GM03348 (cell line): ENCODE results near the gene MRPS5.
"Not testable (repeated sequence)": the region's sequence is repeated elsewhere in the genome, so short reads cannot be mapped to it uniquely, and the experiment has no call there.

ENCODE experiments used
- DNase-seq: peaks from one replicate; pipeline ENCODE4 v3.0.0; 2012; ENCODE audit warnings: low spot score

MRPS5 gene

DNA sequence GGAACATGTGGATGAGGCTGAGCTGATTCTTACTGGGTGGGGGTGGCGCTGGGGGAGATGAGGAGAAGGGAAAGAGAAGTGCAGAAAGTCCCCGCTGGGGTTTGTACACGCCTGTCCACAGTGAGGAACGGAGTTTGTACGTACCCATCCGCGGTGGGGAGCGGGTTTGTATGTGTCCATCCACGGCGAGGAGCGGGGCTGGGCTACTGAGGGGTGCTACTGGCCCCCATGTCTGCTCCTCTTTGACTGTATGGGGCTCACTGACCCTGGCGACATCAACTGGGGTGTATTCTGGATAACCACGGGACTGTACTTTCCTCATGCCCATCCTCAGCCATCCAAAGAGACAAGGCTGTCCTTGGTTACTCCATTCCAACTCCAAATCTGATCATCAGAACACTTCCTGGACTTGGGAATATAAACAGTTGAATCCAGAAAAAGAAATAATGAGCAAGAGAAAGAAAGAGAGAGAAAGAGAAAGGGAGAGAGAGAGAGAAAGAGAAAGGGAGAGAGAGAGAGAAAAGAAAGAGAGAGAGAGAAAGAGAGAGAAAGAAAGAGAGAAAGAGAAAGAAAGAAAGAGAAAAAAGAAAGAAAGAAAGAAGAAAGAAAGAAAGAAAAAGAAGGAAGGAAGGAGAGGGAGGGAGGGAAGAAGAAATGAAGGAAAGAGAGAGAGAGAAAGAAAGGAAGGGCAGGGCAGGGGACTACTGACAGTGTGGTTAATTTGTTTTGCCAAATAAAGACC is 75.1 kb downstream of the MRPS5 start:
- DNase-seq, result no peak

DNA sequence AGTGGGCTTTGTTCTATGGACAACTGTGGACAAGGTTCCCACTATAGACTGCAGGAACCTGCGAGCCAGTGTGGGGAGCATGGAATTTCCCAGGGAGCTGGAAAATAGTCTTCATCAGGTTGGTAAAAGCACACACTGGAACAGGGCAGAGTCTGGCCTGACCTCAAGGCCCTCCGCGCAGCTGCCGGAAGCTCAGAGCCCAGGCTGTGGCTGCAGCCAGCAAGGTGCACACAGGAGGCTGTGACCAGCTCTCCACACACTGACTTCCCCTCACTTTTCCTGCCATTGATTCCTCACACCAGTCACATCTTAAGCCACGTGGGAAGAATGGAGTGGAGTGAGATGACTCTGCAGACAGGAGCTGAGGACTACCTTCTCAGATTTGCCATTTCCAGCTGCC is 77.0 kb downstream of the MRPS5 start:
- no peak for DNase-seq

DNA sequence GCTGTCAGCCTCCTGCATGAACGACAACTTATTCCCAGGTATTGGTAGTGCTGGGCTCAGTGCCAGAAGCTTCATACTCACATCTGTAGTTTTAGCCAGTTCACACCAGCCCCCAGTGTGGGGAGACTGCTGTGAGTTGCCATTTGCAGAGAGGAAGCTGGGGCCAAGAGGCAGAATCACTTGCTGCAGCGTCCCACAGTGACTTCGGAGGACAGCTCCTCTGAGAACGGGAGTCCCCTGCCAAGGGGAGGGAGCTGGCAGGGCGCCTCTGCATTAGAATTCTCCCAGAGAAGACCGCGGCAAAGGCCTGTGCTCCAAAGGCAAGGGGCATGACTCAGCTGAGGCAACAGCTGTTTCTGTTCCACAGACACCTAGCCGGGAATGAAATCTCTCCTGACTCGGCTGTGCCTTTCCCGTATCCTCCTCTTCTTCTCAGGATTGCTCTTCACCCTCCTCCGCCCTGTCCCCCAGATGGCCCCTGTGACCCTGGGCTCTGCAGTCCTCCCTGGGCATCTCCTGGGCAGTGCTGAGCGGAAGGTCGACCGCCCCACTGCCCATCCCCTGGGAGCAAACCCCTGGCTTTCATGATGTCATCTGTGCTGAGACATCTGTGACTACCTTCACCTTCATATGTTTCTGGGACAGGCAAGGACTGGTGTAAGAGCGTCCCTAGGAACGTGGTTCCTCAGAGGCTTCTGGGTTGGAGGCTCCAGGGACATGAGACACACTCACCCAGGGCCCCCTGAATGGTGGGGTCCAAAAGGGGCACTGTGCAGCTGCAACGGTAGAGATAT is 78.1 kb downstream of the MRPS5 start:
- DNase-seq, result peak; percentile 87

DNA sequence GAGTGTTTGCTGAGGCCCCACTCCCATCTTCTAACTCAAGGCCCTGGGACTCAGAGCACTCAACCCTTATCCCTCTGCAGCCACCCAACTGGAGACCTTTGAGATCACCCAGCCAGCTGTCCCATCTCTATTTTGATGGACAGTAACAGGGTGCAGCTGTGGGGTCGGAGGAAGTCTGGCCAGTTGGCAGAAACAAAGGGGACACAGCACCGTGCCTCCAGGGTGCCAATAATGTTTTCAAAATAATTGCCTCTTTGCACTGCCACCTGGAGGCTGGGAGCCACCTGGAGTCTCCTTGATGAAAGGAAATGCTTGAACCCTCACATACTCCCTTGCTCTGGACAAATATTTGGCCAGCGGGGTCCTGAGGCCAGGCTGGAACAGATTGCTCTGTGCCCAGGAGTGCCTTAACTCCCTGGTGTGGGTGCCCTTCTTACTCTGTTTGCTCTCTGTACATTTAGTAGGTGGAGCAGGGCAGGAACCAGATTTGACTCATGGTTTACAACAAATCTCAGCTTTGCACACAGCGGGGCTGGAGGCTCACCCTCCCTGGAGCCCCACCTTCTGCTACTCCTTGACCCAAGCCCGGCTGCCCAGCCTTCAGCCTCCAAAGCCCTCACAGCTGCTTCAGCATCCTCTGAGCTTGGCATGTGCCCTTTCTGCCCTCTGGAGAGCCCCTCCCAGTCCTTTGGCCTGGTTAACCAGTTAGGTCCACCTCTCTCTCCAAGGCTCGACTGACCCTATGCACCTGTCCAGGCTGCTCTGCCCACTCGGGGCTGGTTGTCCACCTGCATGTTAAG is 78.9 kb downstream of the MRPS5 start:
- no peak for DNase-seq

DNA sequence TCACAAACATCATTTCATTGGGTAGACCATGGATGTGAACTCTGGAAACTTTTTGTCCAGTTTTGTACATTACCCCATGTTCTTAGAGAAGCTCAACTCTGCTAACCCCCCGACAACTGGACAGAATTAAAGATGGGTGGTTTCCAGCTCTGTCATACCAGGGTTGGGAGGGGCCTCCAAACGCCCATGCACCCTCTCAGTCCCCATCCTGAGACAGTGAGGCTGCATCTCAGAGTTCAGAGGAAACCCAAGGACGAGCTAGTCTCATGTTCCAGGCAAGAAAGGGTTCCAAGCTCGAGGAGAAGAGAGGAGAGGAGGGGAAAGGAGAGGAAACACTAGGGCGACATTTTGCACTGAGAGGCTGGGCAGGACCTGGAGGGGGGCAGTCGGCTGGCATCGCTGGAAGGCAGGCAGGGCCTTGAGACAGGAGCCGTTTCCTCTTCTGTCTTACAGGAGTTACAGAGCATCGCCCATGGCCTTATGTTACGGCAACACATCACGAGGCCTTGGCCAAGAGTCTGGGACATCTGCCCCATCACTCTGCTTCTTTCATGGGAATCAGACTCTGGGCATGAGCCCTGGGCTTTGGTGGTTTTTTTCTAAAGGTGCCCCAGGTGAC is 79.7 kb downstream of the MRPS5 start:
- DNase-seq, result no peak

DNA sequence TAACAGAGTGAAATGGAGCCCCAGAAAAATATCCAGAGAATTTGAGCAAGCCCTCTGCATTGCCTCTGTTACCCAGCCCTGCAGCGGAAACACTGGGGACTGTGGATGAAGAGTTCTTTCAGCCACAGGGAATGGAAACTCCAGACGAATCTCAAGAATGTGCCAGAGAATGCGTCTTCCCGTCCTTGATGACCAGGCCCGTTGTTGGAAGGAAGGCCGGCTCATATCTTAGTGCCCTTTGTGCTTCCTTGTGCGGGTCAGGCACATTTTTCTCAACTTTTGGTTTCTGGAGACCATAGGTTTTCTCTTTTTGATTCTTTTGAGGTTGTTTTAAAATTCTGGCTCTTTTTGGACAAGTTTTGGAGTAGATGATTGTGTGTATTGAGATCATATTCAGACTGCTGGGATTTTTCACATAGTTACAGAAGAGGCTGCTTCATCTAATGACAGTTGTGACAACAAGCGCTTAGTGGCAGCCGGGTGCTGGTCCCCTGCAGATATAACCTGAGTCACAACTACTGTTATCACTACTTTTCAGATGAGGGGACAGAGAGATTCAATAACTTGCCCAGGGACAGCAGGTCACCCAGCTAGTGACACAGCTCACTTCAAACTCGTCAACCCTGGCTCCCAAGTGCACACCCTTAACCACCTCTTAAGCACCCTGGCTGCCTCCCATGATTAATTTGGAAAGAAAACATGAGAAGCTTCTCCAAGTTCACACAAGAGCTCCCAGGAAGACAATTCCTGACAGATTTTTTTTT is 80.4 kb downstream of the MRPS5 start:
- DNase-seq, result no peak

DNA sequence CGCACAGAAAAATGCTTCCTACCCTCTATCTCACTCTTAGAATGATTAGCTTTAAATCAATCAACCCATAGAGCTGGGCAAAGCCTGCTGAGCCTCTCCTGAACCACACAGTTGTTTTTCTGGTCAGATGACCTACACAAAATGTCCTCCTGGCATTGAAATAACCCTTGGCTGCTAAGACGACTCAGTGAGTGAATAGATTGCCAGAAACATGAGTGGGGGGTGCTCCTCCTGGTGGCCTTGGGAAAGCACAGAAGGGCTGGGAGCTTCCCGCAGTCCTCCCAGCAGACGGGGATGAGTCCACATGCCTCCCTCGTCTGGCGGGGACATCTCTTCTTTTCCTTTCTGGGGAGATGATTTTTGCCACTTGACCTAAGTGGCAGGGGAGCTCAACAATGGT is 81.2 kb downstream of the MRPS5 start:
- DNase-seq, result no peak

DNA sequence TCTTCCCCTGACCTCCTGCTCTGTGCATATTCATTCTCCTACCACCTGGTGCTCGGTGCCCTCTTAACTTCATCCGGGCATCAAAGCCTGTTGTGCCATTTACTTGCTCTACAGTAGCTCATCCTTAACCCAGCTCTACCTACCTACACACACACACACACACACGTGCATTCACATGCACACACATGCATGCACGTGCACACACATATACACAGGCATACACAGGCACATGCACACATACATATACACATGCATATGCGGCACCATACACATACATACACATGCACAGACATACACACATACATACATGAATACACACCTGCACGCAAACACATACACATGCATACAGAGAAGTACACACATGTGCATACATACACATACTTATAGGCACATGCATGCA is 81.6 kb downstream of the MRPS5 start:
- DNase-seq, result no peak

DNA sequence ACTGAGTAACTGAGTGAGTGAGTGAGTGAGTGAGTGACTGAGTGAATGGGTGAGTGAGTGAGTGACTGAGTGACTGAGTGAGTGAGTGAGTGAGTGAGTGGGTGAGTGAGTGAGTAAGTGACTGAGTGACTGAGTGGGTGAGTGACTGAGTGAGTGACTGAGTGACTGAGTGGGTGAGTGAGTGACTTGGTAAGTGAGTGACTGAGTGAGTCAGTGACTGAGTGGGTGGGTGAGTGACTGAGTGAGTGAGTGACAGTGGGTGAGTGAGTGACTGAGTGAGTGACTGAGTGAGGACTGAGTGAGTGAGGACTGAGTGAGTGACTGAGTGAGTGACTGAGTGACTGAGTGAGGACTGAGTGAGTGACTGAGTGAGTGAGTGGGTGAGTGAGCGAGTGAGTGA is 82.2 kb downstream of the MRPS5 start:
- no peak for DNase-seq

DNA sequence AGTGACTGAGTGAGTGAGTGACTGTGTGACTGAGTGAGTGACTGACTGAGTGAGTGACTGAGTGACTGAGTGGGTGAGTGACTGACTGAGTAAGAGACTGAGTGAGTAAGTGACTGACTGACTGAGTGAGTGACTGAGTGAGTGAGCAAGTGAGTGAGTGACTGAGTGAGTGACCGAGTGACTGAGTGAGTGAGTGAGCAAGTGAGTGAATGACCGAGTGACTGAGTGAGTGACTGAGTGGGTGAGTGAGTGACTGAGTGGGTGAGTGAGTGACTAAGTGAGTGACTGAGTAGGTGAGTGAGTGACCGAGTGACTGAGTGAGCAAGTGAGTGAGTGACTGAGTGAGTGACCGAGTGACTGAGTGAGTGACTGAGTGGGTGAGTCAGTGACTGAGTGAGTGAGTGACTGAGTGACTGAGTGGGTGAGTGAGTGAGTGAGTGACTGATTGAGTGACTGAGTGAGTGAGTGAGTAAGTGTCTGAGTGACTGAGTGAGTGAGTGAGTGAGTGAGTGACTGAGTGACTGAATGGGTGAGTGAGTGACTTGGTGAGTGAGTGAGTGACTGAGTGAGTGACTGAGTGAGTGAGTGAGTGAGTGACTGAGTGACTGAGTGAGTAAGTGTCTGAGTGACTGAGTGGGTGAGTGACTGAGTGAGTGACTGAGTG is 82.8 kb downstream of the MRPS5 start:
- DNase-seq, result no peak

DNA sequence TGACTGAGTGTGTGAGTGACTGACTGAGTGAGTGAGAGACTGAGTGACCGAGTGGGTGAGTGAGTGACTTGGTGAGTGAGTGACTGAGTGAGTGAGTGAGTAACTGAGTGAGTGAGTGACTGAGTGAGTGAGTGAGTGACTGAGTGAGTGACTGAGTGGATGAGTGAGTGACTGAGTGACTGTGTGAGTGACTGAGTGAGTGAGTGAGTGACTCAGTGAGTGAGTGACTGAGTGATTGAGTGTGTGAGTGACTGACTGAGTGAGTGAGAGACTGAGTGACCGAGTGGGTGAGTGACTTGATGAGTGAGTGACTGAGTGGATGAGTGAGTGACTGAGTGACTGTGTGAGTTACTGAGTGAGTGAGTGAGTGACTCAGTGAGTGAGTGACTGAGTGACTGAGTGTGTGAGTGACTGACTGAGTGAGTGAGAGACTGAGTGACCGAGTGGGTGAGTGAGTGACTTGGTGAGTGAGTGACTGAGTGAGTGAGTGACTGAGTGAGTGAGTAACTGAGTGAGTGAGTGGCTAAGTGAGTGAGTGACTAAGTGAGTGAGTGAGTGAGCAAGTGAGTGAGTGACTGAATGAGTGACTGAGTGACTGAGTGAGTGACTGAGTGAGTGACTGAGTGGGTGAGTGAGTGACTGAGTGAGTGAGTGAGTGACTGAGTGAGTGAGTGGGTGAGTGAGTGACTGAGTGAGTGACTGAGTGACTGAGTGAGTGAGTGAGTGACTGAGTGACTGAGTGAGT is 83.6 kb downstream of the MRPS5 start:
- not testable (repeated sequence) for DNase-seq

DNA sequence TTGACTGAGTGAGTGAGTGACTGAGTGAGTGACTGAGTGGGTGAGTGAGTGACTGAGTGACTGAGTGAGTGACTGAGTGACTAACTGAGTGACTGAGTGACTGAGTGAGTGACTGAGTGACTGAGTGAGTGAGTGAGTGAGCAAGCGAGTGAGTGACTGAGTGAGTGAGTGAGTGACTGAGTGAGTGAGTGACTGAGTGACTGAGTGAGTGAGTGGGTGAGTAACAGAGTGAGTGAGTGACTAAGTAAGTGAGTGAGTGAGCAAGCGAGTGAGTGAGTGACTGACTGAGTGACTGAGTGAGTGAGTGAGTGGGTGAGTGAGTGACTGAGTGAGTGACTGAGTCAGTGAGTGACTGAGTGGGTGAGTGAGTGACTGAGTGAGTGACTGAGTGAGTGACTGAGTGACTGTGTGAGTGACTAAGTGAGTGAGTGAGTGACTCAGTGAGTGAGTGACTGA is 84.2 kb downstream of the MRPS5 start:
- no peak for DNase-seq

DNA sequence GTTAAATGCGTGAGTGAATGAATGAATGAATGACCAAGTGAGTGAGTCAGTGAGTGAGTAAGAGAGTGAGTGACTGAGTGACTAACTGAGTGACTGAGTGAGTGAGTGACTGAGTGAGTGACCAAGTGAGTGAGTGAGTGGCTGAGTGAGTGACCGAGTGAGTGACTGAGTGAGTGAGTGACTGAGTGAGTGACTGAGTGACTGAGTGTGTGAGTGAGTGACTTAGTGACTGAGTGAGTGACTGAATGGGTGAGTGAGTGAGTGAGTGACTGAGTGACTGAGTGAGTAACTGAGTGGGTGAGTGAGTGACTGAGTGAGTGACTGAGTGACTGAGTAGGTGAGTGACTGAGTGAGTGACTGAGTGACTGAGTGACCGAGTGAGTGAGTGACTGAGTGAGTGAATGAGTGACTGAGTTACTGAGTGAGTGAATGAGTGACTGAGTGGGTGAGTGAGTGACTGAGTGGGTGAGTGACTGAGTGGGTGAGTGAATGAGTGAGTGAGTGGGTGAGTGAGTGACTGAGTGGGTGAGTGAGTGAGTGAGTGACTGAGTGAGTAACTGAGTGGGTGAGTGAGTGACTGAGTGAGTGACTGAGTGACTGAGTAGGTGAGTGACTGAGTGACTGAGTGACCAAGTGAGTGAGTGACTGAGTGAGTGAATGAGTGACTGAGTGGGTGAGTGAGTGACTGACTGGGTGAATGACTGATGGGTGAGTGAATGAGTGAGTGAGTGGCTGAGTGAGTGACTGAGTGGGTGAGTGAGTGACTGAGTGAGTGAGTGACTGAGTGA is 84.8 kb downstream of the MRPS5 start:
- no peak for DNase-seq
